Thyroid gland (tissue), 4 donors: Measurements from ENCODE around the gene AADACL4. TPM values are rescaled to one million over a fixed set of nuclear protein-coding genes. Genes with fewer than 3 reads are reported as not detected.
"Not testable (repeated sequence)": the region's sequence is repeated elsewhere in the genome, so short reads cannot be mapped to it uniquely, and the experiment has no call there.

Source experiments
- DNase-seq, 2 donors: peaks; one replicate each; pipeline ENCODE4 v3.0.0-alpha.2; 2019
- H3K27ac ChIP-seq, 3 donors: fragments of 200-600 bp; sonication (generic); 1 replicate in 2 of 3; 2 replicates in 1 of 3; pipeline ENCODE4 v1.5.1; 2016 to 2019; ENCODE audit warnings: mild to moderate bottlenecking in 1 of 3, moderate library complexity in 1 of 3
- H3K27me3 ChIP-seq: fragments of 200-600 bp; sonication (generic); one replicate; pipeline ENCODE4 v1.5.1; 2019
- H3K36me3 ChIP-seq, 2 donors: fragments of 200-600 bp; sonication (generic); one replicate each; pipeline ENCODE4 v1.5.1; 2016 to 2019
- H3K4me1 ChIP-seq, 2 donors: fragments of 200-600 bp; sonication (generic); one replicate each; pipeline ENCODE4 v1.5.1; 2017 to 2019
- H3K4me3 ChIP-seq, 3 donors: fragments of 200-600 bp; sonication (generic); replicated peaks in 1 of 3; 1 replicate in 2 of 3; 2 replicates in 1 of 3; pipeline ENCODE4 v1.5.1; 2016; ENCODE audit warnings: mild to moderate bottlenecking in 1 of 3
- H3K9me3 ChIP-seq: fragments of 200-600 bp; sonication (generic); one replicate; pipeline ENCODE4 v1.5.1; 2017
- POLR2A ChIP-seq, 2 donors: fragments of 450-650 bp; IDR thresholded peaks; one replicate each; pipeline ENCODE4 v1.6.1; 2017; ENCODE audit warnings: antibody characterized with exemption in 2 of 2, mild to moderate bottlenecking in 2 of 2, moderate library complexity in 1 of 2
- WGBS, 2 donors: methylation state at CpG; one replicate each; pipeline ENCODE4 v1.1.5; 2017; 5-methylcytosine and 5-hydroxymethylcytosine counted together
- intact Hi-C: fragments of 100-400 bp; cut with DNase I; formaldehyde crosslinking; loops from one replicate; pipeline ENCODE4 v1.15.1; 2023
- total RNA-seq, 4 donors: library from RNA; depleted of rRNA; stranded (reverse); fragments of >200 nt; gene quantifications; one replicate each; pipeline ENCODE4 v1.2.3, GENCODE V29; 2016
- TF ChIP-seq, protein P1 (sequence below), 6 experiments: fragments of 200-600 bp in 3 of 6; fragments of 450-650 bp in 3 of 6; sonication (generic) in 3 of 6; IDR thresholded peaks; one replicate each; pipeline ENCODE4 v1.5.1; 2016 to 2019; ENCODE audit warnings: antibody characterized with exemption in 6 of 6, mild to moderate bottlenecking in 2 of 6, inconsistent platforms in 1 of 6, moderate library complexity in 1 of 6

Gene AADACL4
- total RNA-seq, 4 donors from 2014 or later: not detected

DNA sequence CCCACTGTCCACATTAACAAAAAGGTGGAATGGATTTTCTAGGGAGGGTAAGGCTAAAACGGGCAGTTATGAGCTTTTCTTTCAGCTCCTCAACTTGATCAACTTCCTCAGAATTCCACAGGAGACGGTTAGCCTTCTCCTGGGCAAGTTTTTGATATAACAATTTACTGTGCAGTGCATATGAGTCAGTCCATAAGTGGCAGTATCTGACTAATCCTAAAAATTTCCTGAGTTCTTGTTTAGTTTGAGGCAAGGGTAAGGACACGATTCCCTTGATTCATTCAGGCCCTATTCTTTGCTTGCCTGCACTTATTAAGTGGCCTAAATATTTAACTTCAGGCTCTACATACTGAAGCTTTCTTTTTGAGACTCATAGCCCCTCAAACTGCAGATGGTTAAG is 65.8 kb downstream of the AADACL4 start:
- H3K27ac ChIP-seq: no peak overlapping the region
- no peak for DNase-seq
- H3K9me3 ChIP-seq: no peaks in the 10 kb centered on the region
- no peaks in the 10 kb centered on the region for H3K36me3 ChIP-seq
- no peaks in the 10 kb centered on the region for H3K27me3 ChIP-seq
- no peak overlapping the region for H3K4me3 ChIP-seq
- intact Hi-C loops: no loop called here
- WGBS, 2 donors: 84 to 86% methylated on average over 3 of the region's 3 CpGs
- H3K4me1 ChIP-seq: no peaks in the 10 kb centered on the region
- no peak for TF ChIP-seq POLR2A (IDR thresholded peaks at IDR 0.05)
- TF ChIP-seq, protein P1, sequence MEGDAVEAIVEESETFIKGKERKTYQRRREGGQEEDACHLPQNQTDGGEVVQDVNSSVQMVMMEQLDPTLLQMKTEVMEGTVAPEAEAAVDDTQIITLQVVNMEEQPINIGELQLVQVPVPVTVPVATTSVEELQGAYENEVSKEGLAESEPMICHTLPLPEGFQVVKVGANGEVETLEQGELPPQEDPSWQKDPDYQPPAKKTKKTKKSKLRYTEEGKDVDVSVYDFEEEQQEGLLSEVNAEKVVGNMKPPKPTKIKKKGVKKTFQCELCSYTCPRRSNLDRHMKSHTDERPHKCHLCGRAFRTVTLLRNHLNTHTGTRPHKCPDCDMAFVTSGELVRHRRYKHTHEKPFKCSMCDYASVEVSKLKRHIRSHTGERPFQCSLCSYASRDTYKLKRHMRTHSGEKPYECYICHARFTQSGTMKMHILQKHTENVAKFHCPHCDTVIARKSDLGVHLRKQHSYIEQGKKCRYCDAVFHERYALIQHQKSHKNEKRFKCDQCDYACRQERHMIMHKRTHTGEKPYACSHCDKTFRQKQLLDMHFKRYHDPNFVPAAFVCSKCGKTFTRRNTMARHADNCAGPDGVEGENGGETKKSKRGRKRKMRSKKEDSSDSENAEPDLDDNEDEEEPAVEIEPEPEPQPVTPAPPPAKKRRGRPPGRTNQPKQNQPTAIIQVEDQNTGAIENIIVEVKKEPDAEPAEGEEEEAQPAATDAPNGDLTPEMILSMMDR (IDR thresholded peaks at IDR 0.05): no peak

DNA sequence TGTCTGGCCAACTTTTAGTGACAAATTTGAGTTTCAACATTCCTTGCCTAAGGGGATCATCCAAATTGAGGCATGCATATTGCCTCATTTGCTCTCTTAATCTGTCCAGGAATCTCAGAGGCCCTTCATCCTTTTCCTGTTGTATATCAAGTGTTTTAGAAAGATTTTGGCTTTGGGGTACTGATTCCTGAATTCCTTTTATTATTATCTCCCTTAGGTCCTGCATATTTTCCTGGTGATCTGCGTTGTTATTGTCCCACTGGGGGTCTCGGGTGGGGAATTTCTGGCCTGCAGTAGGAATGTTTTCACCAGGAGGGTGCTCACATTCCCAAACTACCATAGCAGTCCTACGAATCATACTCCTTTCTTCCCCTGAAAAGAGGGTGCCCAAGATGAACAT is 67.7 kb downstream of the AADACL4 start:
- intact Hi-C loops: no loop called here
- H3K27ac ChIP-seq: no peak overlapping the region
- H3K4me3 ChIP-seq: no peak overlapping the region
- H3K36me3 ChIP-seq: no peaks in the 10 kb centered on the region
- no peak for DNase-seq
- 66 to 71% methylated on average over 3 of the region's 3 CpGs for WGBS, 2 donors
- H3K4me1 ChIP-seq: no peaks in the 10 kb centered on the region
- no peak for TF ChIP-seq POLR2A (IDR thresholded peaks at IDR 0.05)
- TF ChIP-seq, protein P1 (IDR thresholded peaks at IDR 0.05): no peak
- H3K9me3 ChIP-seq: no peaks in the 10 kb centered on the region
- no peaks in the 10 kb centered on the region for H3K27me3 ChIP-seq

DNA sequence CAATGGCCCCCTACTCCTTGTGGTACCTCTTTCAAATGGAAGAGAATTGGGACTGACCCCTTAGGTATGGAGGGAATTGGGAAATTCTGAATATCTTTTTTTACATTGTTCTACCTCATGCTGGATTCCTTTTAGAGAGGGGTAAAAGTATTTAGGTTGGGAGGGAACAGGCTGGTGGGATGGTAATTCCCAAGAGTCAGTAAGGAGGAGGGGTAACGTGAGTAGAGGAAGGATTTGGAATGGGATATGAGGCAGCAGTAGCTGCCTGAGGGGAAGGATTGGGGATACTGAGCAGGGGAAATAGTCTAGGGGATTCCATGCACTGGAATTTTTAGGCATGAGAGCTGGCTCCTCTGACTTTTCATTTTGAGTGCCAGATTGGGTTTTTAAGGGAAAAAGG is 68.2 kb downstream of the AADACL4 start:
- TF ChIP-seq POLR2A (IDR thresholded peaks at IDR 0.05): no peak
- TF ChIP-seq, protein P1 (IDR thresholded peaks at IDR 0.05): no peak
- Histone ChIP-seq H3K36me3 (no peaks in the 10 kb centered on the region), H3K4me1 (no peaks in the 10 kb centered on the region), H3K27me3 (no peaks in the 10 kb centered on the region), H3K4me3 (no peak overlapping the region), H3K27ac (no peak overlapping the region), H3K9me3 (no peaks in the 10 kb centered on the region)
- intact Hi-C loops: no loop called here
- 85 to 88% methylated on average over 1 of the region's 1 CpG for WGBS, 2 donors
- no peak for DNase-seq

DNA sequence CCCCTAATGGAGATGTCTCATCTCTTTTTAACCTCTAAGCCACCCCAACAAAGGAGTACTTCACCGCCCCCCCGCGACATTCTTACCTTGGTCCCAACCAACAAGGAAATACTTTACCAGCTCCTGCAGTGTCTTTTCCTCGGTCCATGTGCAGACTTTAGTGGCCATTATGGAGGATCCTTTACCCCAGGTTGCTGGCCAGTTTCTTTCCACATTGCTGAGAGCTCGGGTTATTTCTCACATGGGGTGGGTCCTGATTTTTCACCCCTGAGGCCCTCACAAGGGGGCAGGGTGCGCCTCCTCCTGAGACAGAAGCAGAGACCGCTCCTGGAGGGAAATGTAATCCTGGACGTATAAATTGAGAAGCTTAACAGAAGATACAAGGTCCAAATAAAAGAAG is 69.0 kb downstream of the AADACL4 start:
- no peaks in the 10 kb centered on the region for H3K9me3 ChIP-seq
- no peaks in the 10 kb centered on the region for H3K36me3 ChIP-seq
- H3K27ac ChIP-seq: no peak overlapping the region
- no peaks in the 10 kb centered on the region for H3K4me1 ChIP-seq
- TF ChIP-seq, protein P1 (IDR thresholded peaks at IDR 0.05): no peak
- no peak for TF ChIP-seq POLR2A (IDR thresholded peaks at IDR 0.05)
- intact Hi-C loops: no loop called here
- H3K4me3 ChIP-seq: no peak overlapping the region
- H3K27me3 ChIP-seq: no peaks in the 10 kb centered on the region
- no peak for DNase-seq
- WGBS, 2 donors: 89% methylated on average over 8 of the region's 8 CpGs

DNA sequence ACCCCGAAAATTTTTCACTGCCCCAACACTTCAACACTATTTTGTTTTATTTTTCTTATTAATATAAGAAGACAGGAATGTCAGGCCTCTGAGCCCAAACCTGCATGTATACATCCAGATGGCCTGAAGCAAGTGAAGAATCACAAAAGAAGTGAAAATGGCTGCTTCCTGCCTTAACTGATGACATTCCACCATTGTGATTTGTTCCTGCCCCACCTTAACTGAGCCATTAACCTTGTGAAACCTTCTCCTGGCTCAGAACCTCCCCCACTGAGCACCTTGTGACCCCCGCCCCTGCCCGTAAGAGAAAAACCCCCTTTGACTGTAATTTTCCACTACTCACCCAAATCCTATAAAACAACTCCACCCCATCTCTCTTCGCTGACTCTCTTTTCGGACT is 69.8 kb downstream of the AADACL4 start:
- DNase-seq, H3K27me3 ChIP-seq, H3K36me3 ChIP-seq, H3K27ac ChIP-seq, intact Hi-C loops, H3K9me3 ChIP-seq, H3K4me3 ChIP-seq, H3K4me1 ChIP-seq: not testable (repeated sequence)
- WGBS, 2 donors: 91% methylated on average over 5 of the region's 5 CpGs
